IPS-11a (cell line): ENCODE results near the gene LARP6.

Experiments
- H3K4me3 ChIP-seq: one replicate; pipeline ENCODE4 v1.5.1; 2013; ENCODE audit warnings: low read depth, low read length, control low read depth

The LARP6 gene

GRCh38 chr15:70796516-70797310 lies 57.2 kb downstream of the LARP6 start:
- H3K4me3 ChIP-seq = no peak overlapping the region

GRCh38 chr15:70795311-70795665 lies 58.7 kb downstream of the LARP6 start:
- H3K4me3 ChIP-seq = no peak overlapping the region

GRCh38 chr15:70794596-70795310 lies 59.2 kb downstream of the LARP6 start:
- H3K4me3 ChIP-seq = no peak overlapping the region

- H3K4me3 ChIP-seq = no peak overlapping the region
These were observed 60.3 kb downstream of the LARP6 start for GRCh38 chr15:70793694-70794093.

- no peak overlapping the region for H3K4me3 ChIP-seq
These were observed 61.8 kb downstream of the LARP6 start for GRCh38 chr15:70792171-70792573.

- H3K4me3 ChIP-seq = no peak overlapping the region
These were observed 62.7 kb downstream of the LARP6 start for GRCh38 chr15:70791259-70791658.

GRCh38 chr15:70789213-70789612 lies 64.7 kb downstream of the LARP6 start:
- H3K4me3 ChIP-seq = no peak overlapping the region

- no peak overlapping the region for H3K4me3 ChIP-seq
These were observed 65.6 kb downstream of the LARP6 start for GRCh38 chr15:70788114-70789049.

- H3K4me3 ChIP-seq = no peak overlapping the region
These were observed 67.0 kb downstream of the LARP6 start for GRCh38 chr15:70786996-70787395.

- H3K4me3 ChIP-seq = no peak overlapping the region
These were observed 70.3 kb downstream of the LARP6 start for GRCh38 chr15:70783610-70784022.

GRCh38 chr15:70783041-70783440 lies 70.9 kb downstream of the LARP6 start:
- H3K4me3 ChIP-seq = no peak overlapping the region

GRCh38 chr15:70781236-70781635 lies 72.7 kb downstream of the LARP6 start:
- H3K4me3 ChIP-seq = no peak overlapping the region
